NCI-H2107 (cell line): ENCODE data around the gene NMBR.
"Not testable (repeated sequence)": the region's sequence is repeated elsewhere in the genome, so short reads cannot be mapped to it uniquely, and the experiment has no call there.

Experiments
- DNase-seq: peaks from one replicate; lab custom pipeline; 2025; lab: John Stamatoyannopoulos, UW

Gene NMBR

DNA sequence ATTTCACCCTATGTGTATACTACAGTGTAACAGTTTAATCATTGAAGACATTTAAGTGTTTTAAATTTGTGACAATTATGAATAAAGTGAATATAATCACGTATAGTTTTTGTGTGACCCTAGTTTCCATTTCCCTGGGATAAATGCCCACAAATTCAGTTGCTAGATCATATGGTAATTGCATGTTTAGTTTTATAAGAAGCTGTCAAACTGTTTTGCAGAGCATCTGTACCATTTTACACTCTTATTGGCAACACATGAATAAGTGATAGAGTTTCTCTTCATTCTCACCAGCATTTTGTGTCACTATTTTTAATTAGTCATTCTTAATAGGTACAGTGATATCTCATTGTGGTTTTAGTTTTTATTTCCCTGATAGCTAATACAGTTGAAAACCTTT lies 7.4 kb upstream of the NMBR start:
- no peak for DNase-seq

DNA sequence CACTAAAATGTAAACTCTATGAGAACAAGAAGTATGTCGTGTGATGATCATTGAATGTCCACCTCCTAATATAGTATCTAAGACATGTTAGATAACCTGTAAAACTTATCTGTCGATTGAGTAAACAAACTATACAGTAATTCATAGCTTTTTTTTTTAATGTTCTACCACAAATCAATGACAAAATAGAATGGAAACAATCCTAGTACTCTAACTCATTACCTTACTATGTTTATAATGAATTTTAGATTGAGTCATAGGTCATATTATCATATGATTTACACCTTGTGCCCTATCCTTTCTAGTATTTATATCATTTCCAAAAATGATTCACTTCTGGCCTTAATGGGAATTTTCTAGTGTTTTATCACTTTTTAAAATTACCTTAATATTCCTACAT lies 6.3 kb upstream of the NMBR start:
- no peak for DNase-seq

DNA sequence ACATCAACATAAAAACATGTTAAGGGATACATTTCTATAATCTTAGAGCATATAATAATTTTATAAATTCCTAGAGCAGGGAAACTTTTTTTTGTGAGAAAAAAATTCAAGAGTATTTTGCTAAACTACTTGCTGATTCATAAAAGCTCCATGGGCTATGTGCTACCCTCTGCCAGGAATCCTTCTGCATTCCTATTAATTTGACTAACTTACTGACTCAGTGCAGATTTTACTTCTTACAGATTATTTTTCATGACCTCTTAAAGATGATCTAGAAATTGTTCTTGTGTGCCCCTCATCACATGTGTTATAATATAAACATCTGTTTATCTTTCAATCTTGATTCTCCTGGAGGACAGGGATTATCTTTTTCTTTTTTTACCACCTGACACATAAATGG lies 5.8 kb upstream of the NMBR start:
- DNase-seq, result no peak

DNA sequence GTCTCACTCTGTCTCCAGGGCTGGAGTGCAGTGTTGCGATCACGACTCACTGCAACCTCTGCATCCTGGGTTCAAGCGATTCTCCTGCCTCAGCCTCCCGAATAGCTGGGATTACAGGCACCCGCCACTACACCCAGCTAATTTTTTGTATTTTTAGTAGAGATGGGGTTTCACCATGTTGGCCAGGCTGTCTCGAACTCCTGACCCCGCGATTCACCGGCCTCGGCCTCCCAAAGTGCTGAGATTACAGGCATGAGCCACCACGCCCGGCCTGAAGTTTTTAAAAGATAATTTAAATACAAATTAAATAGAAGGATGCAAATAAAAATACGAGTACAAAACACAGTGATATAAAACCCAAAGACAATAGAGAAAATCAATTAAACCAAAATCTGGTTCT lies 5.4 kb downstream of the NMBR start:
- not testable (repeated sequence) for DNase-seq

DNA sequence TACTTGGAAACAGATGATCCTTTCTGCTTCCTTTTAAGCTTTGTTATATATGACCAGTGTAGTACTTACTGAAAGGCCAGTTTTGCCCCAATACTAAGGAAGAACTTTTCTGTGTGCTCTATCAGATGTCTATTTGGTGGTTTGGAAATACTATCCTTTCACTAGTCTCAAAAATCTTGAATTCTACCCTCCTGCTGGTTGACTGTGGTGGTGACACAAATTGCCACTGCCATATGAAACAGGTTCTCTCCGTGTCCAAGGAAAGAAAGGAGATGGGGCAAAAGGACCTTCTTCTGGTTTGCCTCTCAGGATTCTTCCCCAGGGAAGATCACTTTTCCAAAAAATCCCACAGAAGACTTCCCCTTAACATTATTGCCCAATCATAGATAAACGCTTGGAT lies 8.0 kb downstream of the NMBR start:
- DNase-seq, result no peak

DNA sequence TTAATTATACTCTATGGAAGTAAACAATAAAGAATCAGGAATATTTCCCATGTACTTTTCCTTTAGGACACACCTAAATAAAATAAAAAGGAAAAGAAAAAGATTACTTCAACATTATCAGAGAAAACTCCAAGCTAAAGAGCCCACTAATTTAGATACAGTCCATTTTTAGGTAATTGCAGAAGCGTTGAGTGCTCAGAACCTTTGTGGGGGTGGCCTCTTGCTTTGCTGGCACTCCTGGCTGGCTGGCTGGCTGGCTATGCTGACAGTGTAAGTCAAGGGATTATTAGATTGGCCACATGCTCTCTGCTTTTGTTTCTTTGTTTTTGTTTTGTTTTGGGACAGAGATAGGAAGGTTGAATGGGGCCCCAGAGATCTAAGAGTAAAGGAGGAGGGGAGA lies 14.3 kb downstream of the NMBR start, which contains the start of gene GJE1:
Gene GJE1 (plus strand): TSS at position 301 of the 400 bp plus-strand sequence. CDS start 234 bp downstream, outside the sequence.
- no peak for DNase-seq

DNA sequence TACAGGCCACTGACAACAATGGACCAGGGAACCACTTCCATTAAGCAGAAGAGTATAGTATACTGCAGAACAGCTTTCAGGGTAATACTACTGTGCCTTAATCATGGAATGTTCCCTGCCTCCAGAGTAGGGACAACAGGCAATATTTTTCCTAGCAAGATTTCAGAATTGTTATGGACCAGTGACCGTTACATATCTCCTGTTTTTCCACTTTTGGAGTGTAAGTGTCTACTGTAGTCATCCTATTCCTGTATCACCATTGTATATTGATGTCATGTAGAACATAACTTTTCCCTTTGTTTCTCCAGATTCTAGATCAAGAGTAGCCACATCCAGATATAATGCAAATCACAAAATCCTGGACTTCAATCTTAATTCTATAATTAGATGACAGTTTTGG lies 16.1 kb downstream of the NMBR start:
- DNase-seq, result no peak

DNA sequence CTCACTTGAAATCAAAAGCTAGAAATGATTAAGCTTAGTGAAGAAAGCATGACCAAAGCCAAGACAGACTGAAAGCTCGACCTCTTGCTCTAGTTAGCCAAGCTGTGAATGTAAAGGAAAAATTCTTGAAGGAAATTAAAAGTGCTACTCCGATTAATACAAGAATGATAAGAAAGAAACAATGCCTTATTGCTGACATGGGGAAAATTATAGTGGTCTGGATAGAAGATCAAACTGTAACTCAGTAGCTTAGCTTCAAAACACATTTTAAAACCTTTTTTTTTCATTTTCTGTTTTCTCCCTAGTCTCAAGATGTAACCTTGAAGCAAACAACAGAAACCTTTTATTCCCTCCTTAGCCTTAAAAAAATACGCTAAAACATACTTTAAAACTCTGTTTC lies 25.6 kb downstream of the NMBR start:
- DNase-seq, result no peak

DNA sequence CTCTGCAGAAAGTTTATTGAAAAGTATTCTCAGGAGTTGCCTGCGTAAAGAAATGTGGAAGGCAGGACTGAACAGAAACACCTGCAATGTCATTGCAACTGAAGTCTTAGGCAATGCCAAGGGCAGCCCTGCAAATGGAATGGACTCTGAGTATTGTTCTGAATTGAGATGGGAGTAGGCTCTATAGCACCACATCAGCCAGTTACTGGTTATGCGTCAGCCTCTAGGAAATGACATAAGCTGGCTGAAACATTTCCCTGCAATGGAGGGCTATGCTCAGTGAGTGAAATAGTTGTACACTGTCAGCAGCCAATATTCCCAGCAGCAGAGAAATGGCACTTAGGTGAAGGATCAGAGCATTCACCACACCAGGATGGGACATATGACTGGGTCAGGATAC lies 28.0 kb downstream of the NMBR start:
- no peak for DNase-seq

DNA sequence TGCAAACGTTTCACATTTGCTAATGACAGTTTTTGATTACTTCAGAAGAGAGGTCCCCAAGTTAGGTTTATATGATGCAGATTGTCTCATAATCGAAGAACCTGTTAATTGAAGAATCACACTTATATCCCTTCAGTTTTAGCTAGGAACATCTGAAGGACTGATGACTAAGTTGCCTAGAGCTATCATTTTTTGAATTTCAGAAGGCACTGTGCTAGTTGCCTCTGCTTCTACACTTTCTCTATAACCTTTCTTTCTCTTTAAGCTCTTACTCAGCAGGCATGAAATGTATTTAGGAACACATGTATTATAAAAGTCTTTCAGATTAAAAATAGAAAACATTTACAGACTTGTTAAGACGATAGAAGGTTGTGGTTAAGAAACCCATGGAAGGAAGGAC lies 28.6 kb downstream of the NMBR start:
- DNase-seq, result no peak

DNA sequence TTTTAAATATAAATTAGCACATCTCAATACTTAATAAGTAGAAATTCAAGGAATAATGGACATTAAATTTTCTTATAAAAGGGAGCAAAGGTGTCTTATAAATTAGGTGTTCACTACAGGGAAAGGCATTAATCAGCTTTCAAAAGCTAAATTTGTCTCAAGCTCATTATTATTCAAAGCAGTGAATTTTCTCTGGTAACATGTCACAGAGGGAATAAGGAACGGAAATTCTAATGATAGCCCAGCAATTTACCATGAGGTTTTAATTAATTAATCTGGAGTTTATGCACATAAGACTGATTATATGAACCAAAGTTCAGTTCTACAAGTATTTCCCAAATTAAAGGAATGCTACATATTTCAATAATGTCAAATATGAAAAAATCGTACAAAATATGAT lies 29.6 kb downstream of the NMBR start:
- DNase-seq, result no peak

DNA sequence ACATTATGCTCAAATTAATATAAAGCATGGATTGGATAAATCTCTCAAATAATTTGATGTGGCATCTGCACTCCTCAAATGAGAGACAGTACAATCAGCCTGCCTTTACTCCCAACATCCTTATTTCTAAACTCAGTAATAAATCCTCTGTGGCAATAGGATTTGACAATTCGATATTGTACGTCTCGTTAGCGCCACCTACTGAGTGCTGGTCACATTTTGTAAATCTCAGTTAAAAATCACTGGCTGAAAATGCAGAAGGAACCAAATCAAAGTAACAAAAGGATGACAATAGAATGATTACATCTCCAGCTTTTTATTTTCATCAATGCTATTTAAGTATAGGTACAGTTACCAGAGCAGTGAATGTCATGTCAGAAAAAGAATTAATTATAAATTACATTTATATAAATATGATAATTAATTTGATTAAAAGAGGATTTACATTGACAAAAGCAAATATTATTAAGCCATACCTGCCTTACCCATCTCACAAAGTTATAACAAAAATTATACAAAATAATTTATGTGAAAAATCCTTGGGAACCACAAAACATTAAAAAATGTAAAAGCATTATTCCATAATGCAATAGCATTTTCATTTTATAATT lies 34.4 kb downstream of the NMBR start:
- peak; percentile 2 for DNase-seq

DNA sequence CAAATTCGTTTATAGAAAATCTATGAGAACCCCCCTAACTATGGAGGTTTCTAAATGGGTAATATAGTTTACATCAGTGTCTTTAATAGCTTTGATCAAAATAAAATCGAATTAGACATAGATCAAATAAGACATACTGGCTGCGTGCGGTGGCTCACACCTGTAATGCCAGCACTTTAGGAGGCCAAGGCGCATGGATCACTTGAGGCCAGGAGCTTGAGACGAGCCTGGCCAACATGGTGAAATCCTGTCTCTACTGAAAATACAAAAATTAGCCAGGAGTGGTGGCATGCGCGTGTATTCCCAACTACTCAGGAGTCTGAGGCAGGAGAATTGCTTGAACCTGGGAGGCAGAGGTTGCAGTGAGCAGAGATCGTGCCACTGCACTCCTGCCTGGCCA lies 36.1 kb downstream of the NMBR start:
- DNase-seq, result not testable (repeated sequence)

DNA sequence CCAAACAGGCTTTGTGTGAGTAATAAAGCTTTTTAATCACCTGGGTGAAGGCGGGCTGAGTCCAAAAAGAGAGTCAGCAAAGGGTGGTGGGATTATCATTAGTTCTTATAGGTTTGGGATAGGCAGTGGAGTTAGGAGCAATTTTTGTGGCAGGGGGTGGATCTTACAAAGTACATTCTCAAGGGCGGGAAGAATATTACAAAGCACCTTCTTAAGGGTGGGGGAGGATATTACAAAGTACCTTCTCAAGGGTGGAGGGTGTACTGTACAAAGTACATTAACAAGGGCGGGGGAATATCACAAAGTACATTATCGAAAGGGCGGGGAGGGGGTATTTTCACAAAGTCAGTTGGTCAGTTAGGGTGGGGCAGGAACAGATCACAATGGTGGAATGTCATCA lies 42.1 kb downstream of the NMBR start:
- DNase-seq, result not testable (repeated sequence)

DNA sequence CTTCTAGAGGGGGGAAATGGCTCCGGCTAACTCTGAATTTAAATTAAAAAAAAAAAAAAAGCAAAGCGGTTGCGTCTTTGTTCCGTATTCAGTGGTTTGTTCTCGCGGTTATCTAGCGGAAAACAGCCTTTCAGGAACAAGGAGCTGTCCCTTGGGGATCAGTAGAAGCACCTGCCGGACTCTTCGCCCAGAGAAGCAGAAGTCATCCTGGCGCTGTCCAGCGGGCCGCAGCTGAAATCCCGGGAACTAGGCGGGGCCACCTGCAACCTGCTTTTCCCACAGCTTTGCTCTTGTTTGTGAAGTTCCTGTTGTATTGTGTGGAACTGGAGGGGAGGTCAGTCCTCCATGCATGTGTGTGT lies 58.1 kb downstream of the NMBR start:
- no peak for DNase-seq

DNA sequence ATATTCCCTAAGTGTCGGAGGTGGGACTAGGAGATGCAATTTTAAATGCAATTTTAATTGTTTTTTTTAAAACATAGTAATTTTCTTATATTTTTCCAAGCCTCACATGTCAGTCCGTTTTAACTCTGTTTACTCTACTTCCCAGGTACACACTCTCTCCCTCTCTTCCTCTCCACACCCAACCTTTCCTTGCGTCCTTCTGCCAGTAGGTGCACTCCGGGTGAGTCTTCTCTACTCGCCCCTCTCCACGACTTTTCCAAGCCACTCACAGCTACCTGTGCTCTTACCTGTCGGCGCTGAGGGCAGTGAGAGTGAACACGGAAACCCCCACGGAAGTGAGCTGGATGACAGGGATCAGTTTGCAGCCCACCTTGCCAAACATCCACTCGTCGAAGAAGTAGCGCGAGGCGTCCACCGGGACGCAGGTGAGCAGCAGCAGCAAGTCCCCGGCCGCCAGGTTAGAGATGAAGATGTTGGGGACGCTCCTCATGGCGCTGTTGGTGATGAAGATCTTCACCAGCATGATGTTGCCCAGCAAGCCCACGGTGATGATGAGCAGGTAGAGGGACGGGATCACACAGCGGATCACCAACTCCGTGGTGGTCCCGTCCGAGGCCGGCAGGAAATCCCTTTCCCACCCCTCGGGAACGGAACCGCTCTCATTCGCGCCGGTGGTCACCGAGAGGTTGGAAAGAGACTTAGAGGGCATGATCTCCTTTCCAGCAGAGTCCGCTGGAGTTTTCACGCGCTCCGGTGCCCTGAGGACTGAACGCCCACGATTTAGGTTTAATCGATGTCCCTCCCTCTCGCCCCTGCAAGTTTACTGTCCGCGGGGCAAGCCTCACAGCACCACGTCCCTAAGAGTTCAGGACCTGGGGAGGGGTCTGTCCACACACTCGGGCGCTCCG lies 58.7 kb downstream of the NMBR start:
- no peak for DNase-seq

DNA sequence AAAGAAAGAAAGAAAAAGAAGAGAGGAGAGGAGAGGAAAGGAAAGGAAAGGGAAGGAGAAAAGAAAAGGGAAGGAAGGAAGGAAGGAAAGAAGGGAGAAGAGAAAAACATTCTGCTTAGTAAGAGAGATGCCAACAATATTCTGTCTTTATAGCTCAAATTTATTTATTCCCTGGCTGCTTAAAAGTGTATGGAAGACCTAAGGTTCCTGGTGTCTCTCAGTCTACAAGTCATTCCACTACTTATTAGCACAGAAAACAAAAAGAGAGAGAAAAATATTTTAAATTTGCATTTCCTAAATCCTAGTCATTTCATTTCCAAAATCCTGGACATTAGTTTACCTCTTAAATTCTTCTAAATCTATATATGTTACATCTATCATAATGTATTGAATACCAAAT lies 67.8 kb downstream of the NMBR start:
- no peak for DNase-seq

DNA sequence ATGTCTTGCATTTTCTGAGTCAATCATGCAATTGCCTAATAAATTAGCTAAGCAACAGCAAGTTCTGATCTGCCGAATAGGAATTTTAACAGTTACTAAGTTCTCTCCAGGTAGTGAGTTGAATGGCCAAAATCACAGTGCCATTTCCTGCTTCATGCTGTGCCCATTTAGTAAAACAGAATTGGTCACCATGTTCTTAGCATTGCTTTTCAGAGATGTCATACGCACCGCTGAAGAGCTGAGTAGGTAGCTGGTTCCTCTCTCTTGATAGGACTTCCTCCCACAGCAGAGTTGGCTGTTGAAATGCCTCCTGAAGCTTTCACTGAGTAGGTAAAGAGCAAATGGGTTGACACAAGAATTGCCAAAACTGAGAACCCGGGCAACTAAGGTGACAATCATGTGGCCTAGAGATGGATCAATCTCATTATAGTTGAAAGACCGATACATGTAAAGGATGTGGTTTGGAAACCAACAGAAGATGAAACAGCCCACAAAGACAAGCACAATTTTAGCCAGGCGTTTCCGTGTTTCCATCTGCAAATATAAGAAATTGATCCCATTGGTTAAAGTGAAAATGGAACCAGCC lies 71.3 kb downstream of the NMBR start:
- DNase-seq, result no peak

DNA sequence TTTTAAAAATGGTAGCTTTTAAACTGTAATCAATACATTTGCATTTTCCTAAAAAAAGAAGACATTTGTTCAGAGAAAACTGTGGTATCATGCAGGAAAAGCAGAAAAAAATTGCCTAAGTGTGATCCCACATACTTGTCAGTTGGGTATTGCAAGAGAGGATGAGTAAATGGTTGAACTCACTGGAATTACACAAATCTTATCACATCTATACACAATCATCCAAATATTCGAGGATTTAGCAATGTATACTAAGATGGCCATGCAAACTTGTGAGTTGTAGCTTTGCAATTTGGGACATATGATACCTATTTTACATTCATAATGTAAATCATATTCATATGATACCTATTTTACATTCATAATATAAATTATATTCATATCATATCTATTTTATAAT lies 72.4 kb downstream of the NMBR start:
- no peak for DNase-seq

DNA sequence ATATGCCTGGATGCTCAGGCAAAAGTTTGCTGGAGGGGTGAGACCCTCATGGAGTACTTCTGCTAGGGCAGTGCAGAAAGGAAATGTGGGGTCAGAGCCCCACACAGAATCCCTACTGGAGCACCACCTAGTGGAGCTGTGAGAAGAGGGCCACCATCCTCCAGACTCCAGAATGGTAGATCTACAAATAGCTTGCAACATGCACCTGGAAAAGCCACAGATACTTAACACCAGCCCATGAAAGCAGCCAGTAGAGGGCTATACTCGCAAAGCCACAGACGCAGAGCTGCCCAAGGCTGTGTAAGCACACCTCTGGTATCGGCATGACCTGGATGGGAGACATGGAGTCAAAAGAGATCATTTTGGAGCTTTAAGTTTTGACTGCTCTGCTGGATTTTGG lies 74.9 kb downstream of the NMBR start:
- no peak for DNase-seq

DNA sequence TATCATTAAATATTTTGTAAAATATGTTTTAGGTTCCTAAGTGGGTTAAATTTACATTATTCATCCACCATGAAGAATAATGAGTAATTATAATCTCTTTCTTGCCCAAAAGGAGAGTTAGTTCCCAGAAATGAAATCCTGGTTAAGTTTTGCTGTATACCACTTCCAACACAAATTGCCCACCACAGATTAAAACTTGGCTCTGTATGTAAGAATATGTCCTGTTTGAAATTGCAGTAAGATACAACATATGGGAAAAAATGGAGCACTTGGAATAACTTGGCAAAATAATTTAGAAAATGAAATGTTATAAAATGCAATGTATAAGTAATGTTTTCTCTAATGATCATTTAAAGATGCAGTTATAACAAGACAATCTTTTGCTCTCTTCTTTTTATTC lies 78.5 kb downstream of the NMBR start:
- DNase-seq, result no peak

DNA sequence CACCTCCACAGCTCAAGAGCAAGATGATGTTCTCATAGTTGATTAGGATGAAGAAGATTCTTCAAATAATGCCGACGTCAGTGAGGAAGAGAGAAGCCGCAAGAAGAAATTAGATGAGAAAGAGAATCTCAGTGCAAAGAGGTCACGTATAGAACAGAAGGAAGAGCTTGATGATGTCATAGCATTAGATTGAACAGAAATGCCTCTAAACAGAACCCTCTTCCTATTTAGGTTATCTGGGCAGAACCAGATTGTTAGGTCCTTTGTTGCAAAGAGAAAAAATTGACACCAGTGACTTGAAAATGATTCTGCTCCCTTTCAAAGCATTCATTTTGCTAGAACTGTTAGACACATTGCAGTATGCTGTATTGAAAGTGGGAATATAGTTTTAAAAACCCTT lies 84.1 kb downstream of the NMBR start:
- DNase-seq, result not testable (repeated sequence)

DNA sequence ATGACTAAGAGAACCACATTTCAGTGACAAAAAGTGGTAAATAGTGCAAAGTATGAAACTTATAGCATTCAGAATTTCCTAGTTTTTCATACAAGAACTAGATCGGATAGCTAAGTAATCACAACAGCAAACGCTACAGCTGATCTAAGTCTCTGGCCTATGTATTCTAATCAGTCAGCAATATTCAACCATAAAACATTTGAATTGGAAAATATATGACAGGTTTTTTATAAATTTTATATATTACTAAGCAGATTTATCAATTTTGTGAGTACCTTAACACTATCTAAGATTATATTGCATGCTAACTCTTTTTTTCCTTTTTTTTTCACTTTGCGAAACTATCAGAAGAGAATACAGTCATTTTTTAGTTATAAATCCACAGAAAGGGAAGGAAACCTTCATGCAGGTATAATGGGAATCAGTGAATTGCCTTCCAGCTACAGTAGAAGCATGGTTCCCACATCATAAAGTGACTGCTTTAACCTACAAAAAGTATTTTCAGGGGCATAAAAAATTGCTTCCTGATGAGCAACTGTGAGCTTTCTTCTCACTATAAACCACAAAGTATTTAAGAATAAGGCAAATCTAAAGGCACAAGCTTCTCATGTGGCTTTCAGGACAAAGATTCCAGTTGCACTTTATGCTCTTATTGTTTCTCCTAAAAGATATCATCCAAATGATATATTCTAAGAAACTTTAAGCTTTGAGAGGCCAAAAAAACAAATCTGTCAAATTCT lies 88.2 kb downstream of the NMBR start:
- no peak for DNase-seq
